Activated naive CD4-positive, alpha-beta T cell treated with anti-CD3 and anti-CD28 coated beads, Interleukin-2, amount 10 ng/mL, durations not matched to agents 7 days and 5 days (primary cell): ENCODE data around the gene CHL1.

Source experiments
- CTCF ChIA-PET: fragments of 350-600 bp; sonication (Branson Sonifier 250); formaldehyde crosslinking; loops from one replicate; lab custom pipeline; 2021; ENCODE audit warnings: antibody characterized with exemption; lab: Charles Lee
- DNase-seq: peaks from one replicate; pipeline ENCODE4 v3.0.0-alpha.2; 2020
- H3K27ac Mint-ChIP-seq: one replicate; pipeline ENCODE4 v1.8.0; 2021; ENCODE audit warnings: mild to moderate bottlenecking, moderate library complexity, mixed read lengths
- H3K27me3 Mint-ChIP-seq: one replicate; pipeline ENCODE4 v1.8.0; 2021; ENCODE audit warnings: mild to moderate bottlenecking, mixed read lengths
- H3K36me3 Mint-ChIP-seq: one replicate; pipeline ENCODE4 v1.8.0; 2021; ENCODE audit warnings: mixed read lengths
- H3K4me1 Mint-ChIP-seq: one replicate; pipeline ENCODE4 v1.8.0; 2021; ENCODE audit warnings: mixed read lengths
- H3K4me3 Mint-ChIP-seq: one replicate; pipeline ENCODE4 v1.8.0; 2021; ENCODE audit warnings: mild to moderate bottlenecking, moderate library complexity, mixed read lengths
- H3K9me3 Mint-ChIP-seq: one replicate; pipeline ENCODE4 v1.8.0; 2021; ENCODE audit warnings: mixed read lengths

The CHL1 gene

GRCh38 chr3:403826-404225 lies 207.3 kb downstream of the CHL1 start:
- H3K9me3 Mint-ChIP-seq = no peaks in the 10 kb centered on the region
- no peaks in the 10 kb centered on the region for H3K4me1 Mint-ChIP-seq
- CTCF ChIA-PET = no interaction called here
- no peak for DNase-seq
- no peak overlapping the region for H3K4me3 Mint-ChIP-seq
- no peaks in the 10 kb centered on the region for H3K36me3 Mint-ChIP-seq
- no peak overlapping the region for H3K27ac Mint-ChIP-seq
- H3K27me3 Mint-ChIP-seq = no peaks in the 10 kb centered on the region

GRCh38 chr3:409011-409410 lies 212.4 kb downstream of the CHL1 start:
- no peak overlapping the region for H3K4me3 Mint-ChIP-seq
- CTCF ChIA-PET = no interaction called here
- no peaks in the 10 kb centered on the region for H3K4me1 Mint-ChIP-seq
- no peaks in the 10 kb centered on the region for H3K36me3 Mint-ChIP-seq
- H3K9me3 Mint-ChIP-seq = no peaks in the 10 kb centered on the region
- no peak for DNase-seq
- no peak overlapping the region for H3K27ac Mint-ChIP-seq
- H3K27me3 Mint-ChIP-seq = no peaks in the 10 kb centered on the region

GRCh38 chr3:411226-411625 lies 214.7 kb downstream of the CHL1 start:
- Mint-ChIP-seq H3K4me3 (no peak overlapping the region), H3K36me3 (no peaks in the 10 kb centered on the region), H3K9me3 (no peaks in the 10 kb centered on the region), H3K27ac (no peak overlapping the region), H3K4me1 (no peaks in the 10 kb centered on the region), H3K27me3 (no peaks in the 10 kb centered on the region)
- DNase-seq = no peak
- CTCF ChIA-PET = no interaction called here

GRCh38 chr3:414063-414462 lies 217.5 kb downstream of the CHL1 start:
- Mint-ChIP-seq H3K4me3 (no peak overlapping the region), H3K27me3 (no peaks in the 10 kb centered on the region), H3K27ac (no peak overlapping the region), H3K36me3 (no peaks in the 10 kb centered on the region), H3K9me3 (no peaks in the 10 kb centered on the region), H3K4me1 (no peaks in the 10 kb centered on the region)
- CTCF ChIA-PET = no interaction called here
- DNase-seq = no peak

- CTCF ChIA-PET = no interaction called here
- H3K36me3 Mint-ChIP-seq = no peaks in the 10 kb centered on the region
- no peak overlapping the region for H3K4me3 Mint-ChIP-seq
- H3K9me3 Mint-ChIP-seq = no peaks in the 10 kb centered on the region
- H3K4me1 Mint-ChIP-seq = no peaks in the 10 kb centered on the region
- no peak for DNase-seq
- no peaks in the 10 kb centered on the region for H3K27me3 Mint-ChIP-seq
- no peak overlapping the region for H3K27ac Mint-ChIP-seq
Observed at GRCh38 chr3:418239-418929, 221.8 kb downstream of the CHL1 start.

- H3K9me3 Mint-ChIP-seq = no peaks in the 10 kb centered on the region
- no peaks in the 10 kb centered on the region for H3K27me3 Mint-ChIP-seq
- CTCF ChIA-PET = no interaction called here
- H3K36me3 Mint-ChIP-seq = no peaks in the 10 kb centered on the region
- H3K27ac Mint-ChIP-seq = no peak overlapping the region
- DNase-seq = no peak
- no peak overlapping the region for H3K4me3 Mint-ChIP-seq
- no peaks in the 10 kb centered on the region for H3K4me1 Mint-ChIP-seq
Observed at GRCh38 chr3:420584-420983, 224.0 kb downstream of the CHL1 start.

GRCh38 chr3:425079-425478 lies 228.5 kb downstream of the CHL1 start:
- Mint-ChIP-seq H3K27ac (no peak overlapping the region), H3K27me3 (no peaks in the 10 kb centered on the region), H3K9me3 (no peaks in the 10 kb centered on the region), H3K4me3 (no peak overlapping the region), H3K36me3 (no peaks in the 10 kb centered on the region), H3K4me1 (no peaks in the 10 kb centered on the region)
- CTCF ChIA-PET = no interaction called here
- no peak for DNase-seq

GRCh38 chr3:426072-426471 lies 229.5 kb downstream of the CHL1 start:
- Mint-ChIP-seq H3K36me3 (no peaks in the 10 kb centered on the region), H3K9me3 (no peaks in the 10 kb centered on the region), H3K27me3 (no peaks in the 10 kb centered on the region), H3K27ac (no peak overlapping the region), H3K4me1 (no peaks in the 10 kb centered on the region), H3K4me3 (no peak overlapping the region)
- CTCF ChIA-PET = no interaction called here
- no peak for DNase-seq

- Mint-ChIP-seq H3K27ac (no peak overlapping the region), H3K9me3 (no peaks in the 10 kb centered on the region), H3K4me3 (no peak overlapping the region), H3K36me3 (no peaks in the 10 kb centered on the region), H3K4me1 (no peaks in the 10 kb centered on the region), H3K27me3 (no peaks in the 10 kb centered on the region)
- DNase-seq = no peak
- CTCF ChIA-PET = no interaction called here
Observed at GRCh38 chr3:427128-427527, 230.6 kb downstream of the CHL1 start.

GRCh38 chr3:430186-430585 lies 233.6 kb downstream of the CHL1 start:
- Mint-ChIP-seq H3K36me3 (no peaks in the 10 kb centered on the region), H3K4me1 (no peaks in the 10 kb centered on the region), H3K27ac (no peak overlapping the region), H3K27me3 (no peaks in the 10 kb centered on the region), H3K9me3 (no peaks in the 10 kb centered on the region), H3K4me3 (no peak overlapping the region)
- DNase-seq = no peak
- CTCF ChIA-PET = no interaction called here

GRCh38 chr3:435161-435560 lies 238.6 kb downstream of the CHL1 start:
- CTCF ChIA-PET = no interaction called here
- Mint-ChIP-seq H3K27me3 (no peaks in the 10 kb centered on the region), H3K9me3 (peaks cover 4% of the 10 kb centered on the region)

GRCh38 chr3:436053-436452 lies 239.5 kb downstream of the CHL1 start:
- no peaks in the 10 kb centered on the region for H3K4me1 Mint-ChIP-seq
- no peaks in the 10 kb centered on the region for H3K36me3 Mint-ChIP-seq
- no peak overlapping the region for H3K4me3 Mint-ChIP-seq
- CTCF ChIA-PET = no interaction called here
- no peaks in the 10 kb centered on the region for H3K27me3 Mint-ChIP-seq
- no peak for DNase-seq
- peaks cover 11% of the 10 kb centered on the region for H3K9me3 Mint-ChIP-seq
- no peak overlapping the region for H3K27ac Mint-ChIP-seq

More at GRCh38 chr3:435161-435560, 238.6 kb downstream of the CHL1 start:
- Mint-ChIP-seq H3K4me3 (no peak overlapping the region), H3K36me3 (no peaks in the 10 kb centered on the region), H3K4me1 (no peaks in the 10 kb centered on the region), H3K27ac (no peak overlapping the region)
- DNase-seq = no peak

- Mint-ChIP-seq H3K4me3 (no peak overlapping the region), H3K27me3 (no peaks in the 10 kb centered on the region), H3K4me1 (no peaks in the 10 kb centered on the region), H3K9me3 (peaks cover 24% of the 10 kb centered on the region), H3K36me3 (no peaks in the 10 kb centered on the region), H3K27ac (no peak overlapping the region)
- CTCF ChIA-PET = no interaction called here
- DNase-seq = no peak
Observed at GRCh38 chr3:440826-441225, 244.3 kb downstream of the CHL1 start.

GRCh38 chr3:445960-446359 lies 249.4 kb downstream of the CHL1 start:
- H3K36me3 Mint-ChIP-seq = no peaks in the 10 kb centered on the region
- H3K27me3 Mint-ChIP-seq = no peaks in the 10 kb centered on the region
- H3K27ac Mint-ChIP-seq = no peak overlapping the region
- H3K9me3 Mint-ChIP-seq = peaks cover 26% of the 10 kb centered on the region
- DNase-seq = no peak
- no peaks in the 10 kb centered on the region for H3K4me1 Mint-ChIP-seq
- CTCF ChIA-PET = no interaction called here
- H3K4me3 Mint-ChIP-seq = no peak overlapping the region

- Mint-ChIP-seq H3K4me3 (no peak overlapping the region), H3K9me3 (peaks cover 20% of the 10 kb centered on the region)
Observed at GRCh38 chr3:447671-448070, 251.1 kb downstream of the CHL1 start.

GRCh38 chr3:449711-450110 lies 253.1 kb downstream of the CHL1 start:
- H3K36me3 Mint-ChIP-seq = no peaks in the 10 kb centered on the region
- H3K27me3 Mint-ChIP-seq = no peaks in the 10 kb centered on the region
- H3K27ac Mint-ChIP-seq = no peak overlapping the region
- CTCF ChIA-PET = no interaction called here
- H3K4me1 Mint-ChIP-seq = no peaks in the 10 kb centered on the region
- peaks cover 20% of the 10 kb centered on the region for H3K9me3 Mint-ChIP-seq
- no peak for DNase-seq
- no peak overlapping the region for H3K4me3 Mint-ChIP-seq

More at GRCh38 chr3:447671-448070, 251.1 kb downstream of the CHL1 start:
- Mint-ChIP-seq H3K27ac (no peak overlapping the region), H3K4me1 (no peaks in the 10 kb centered on the region), H3K27me3 (no peaks in the 10 kb centered on the region), H3K36me3 (no peaks in the 10 kb centered on the region)
- CTCF ChIA-PET = no interaction called here
- DNase-seq = no peak
